PC-9 (cell line): Measurements from ENCODE around the gene ENGASE.

ENCODE experiments used
- CTCF ChIP-seq: fragments of 200-600 bp; sonication (generic); conservative IDR thresholded peaks from 2 replicates; pipeline ENCODE4 v1.6.1; 2017; ENCODE audit warnings: mixed run types, antibody characterized with exemption, mild to moderate bottlenecking, moderate library complexity
- EZH2 ChIP-seq: fragments of 200-600 bp; sonication (generic); IDR thresholded peaks from 2 replicates; pipeline ENCODE4 v1.8.0; 2017; ENCODE audit warnings: antibody characterized with exemption, low read depth

GRCh38 chr17:79070266-79070880 lies 4.3 kb upstream of the ENGASE start:
- TF ChIP-seq EZH2 (no peak), CTCF (no peak)
